HG03060 (cell line): ENCODE results near the gene PLXND1.
"Not testable (repeated sequence)": the region's sequence is repeated elsewhere in the genome, so short reads cannot be mapped to it uniquely, and the experiment has no call there.

Experiments
- ATAC-seq: cut with Tn5 transposase; IDR thresholded peaks from one replicate; pipeline ENCODE4 v1.9.1; 2021; ENCODE audit warnings: low read depth, moderate number of reproducible peaks; ENCODE audit not compliant: unreplicated experiment

Gene PLXND1

GRCh38 chr3:129532261-129532660, 74.2 kb downstream of the PLXND1 start:
- no peak for ATAC-seq

- ATAC-seq = no peak
Measured at GRCh38 chr3:129531699-129532098, 74.8 kb downstream of the PLXND1 start.

- no peak for ATAC-seq
Measured at GRCh38 chr3:129530821-129531220, 75.7 kb downstream of the PLXND1 start.

GRCh38 chr3:129530251-129530791, 76.2 kb downstream of the PLXND1 start:
- ATAC-seq = no peak

GRCh38 chr3:129529436-129530210, 76.9 kb downstream of the PLXND1 start:
- no peak for ATAC-seq

GRCh38 chr3:129528589-129529100, 77.8 kb downstream of the PLXND1 start, which contains the start of gene RHO:
RHO (plus strand) TSS chr3:129528639; CDS start chr3:129528734, 95 bp downstream.
- no peak for ATAC-seq

DNA sequence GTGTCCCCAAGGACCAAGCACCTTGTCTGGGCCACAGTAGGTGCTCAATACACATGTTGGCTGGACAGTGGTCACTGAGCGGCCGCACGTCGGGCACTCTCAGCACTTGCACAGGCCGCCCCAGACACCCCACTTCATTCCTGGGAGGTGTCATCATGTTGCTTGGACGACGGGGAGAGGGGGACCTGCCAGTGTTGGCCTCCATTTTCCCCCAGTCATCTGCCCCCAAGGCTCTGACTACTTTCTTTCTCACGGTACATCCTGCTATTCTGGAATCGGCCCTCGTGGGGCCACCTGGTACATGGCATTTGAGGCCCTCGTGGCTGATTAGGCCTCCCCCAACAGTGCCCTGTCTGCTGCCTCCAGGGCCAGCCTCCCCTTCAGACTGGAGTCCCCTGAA, 79.2 kb downstream of the PLXND1 start:
- ATAC-seq = no peak

- ATAC-seq = peak; percentile 83
Measured at GRCh38 chr3:129526121-129526900, 80.2 kb downstream of the PLXND1 start.

GRCh38 chr3:129525341-129525968, 81.0 kb downstream of the PLXND1 start:
- ATAC-seq = no peak

DNA sequence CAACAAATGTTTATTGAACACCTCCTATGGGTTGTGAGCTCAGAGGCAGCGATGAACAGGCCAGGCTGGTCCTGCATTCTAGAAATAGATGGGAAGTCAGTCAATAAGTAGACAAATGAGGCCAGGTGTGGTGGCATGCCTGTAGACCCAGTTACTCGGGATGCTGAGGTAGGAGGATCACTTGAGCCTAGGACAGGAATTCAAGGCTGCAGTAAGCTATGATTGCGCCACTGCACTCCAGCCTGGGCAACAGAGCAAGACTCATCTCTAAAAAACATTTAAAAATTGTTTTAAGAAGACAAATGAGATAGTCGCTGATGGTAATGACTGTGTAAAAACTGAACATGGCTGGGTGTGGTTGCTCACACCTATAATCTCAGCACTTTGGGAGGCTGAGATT, 82.4 kb downstream of the PLXND1 start:
- no peak for ATAC-seq

- ATAC-seq = no peak
Measured at GRCh38 chr3:129522953-129523352, 83.5 kb downstream of the PLXND1 start.

GRCh38 chr3:129521611-129522010, 84.9 kb downstream of the PLXND1 start:
- ATAC-seq = no peak

GRCh38 chr3:129520960-129521359, 85.5 kb downstream of the PLXND1 start:
- ATAC-seq = no peak

- ATAC-seq = no peak
Measured at GRCh38 chr3:129519896-129520715, 86.4 kb downstream of the PLXND1 start.

- ATAC-seq = no peak
Measured at GRCh38 chr3:129519449-129519848, 87.0 kb downstream of the PLXND1 start.

- no peak for ATAC-seq
Measured at GRCh38 chr3:129518581-129518980, 87.9 kb downstream of the PLXND1 start.

GRCh38 chr3:129518038-129518561, 88.4 kb downstream of the PLXND1 start:
- no peak for ATAC-seq

- no peak for ATAC-seq
Measured at GRCh38 chr3:129517516-129517915, 89.0 kb downstream of the PLXND1 start.

- not testable (repeated sequence) for ATAC-seq
Measured at GRCh38 chr3:129515821-129516432, 90.5 kb downstream of the PLXND1 start.
